Nephron (organoid): ENCODE data around the gene FAM168A.

Experiments
- H3K27ac Mint-ChIP-seq, 3 experiments: 2 replicates each; pipeline ENCODE4 v1.8.0; 2020; ENCODE audit warnings: mixed read lengths in 3 of 3, mild to moderate bottlenecking in 2 of 3, moderate library complexity in 1 of 3
- H3K27me3 Mint-ChIP-seq: 2 replicates; pipeline ENCODE4 v1.8.0; 2021; ENCODE audit warnings: low read depth, mild to moderate bottlenecking, moderate library complexity, mixed read lengths
- H3K36me3 Mint-ChIP-seq: 2 replicates; pipeline ENCODE4 v1.8.0; 2020; ENCODE audit warnings: low read depth, mixed read lengths
- H3K4me1 Mint-ChIP-seq: 2 replicates; pipeline ENCODE4 v1.8.0; 2020; ENCODE audit warnings: mixed read lengths
- H3K4me3 Mint-ChIP-seq, 3 experiments: 2 replicates each; pipeline ENCODE4 v1.8.0; 2020; ENCODE audit warnings: mild to moderate bottlenecking in 3 of 3, mixed read lengths in 3 of 3, moderate library complexity in 2 of 3
- H3K9me3 Mint-ChIP-seq: 2 replicates; pipeline ENCODE4 v1.8.0; 2020; ENCODE audit warnings: mixed read lengths
- CTCF ChIP-seq, 3 experiments: fragments of 200-600 bp; sonication (generic); IDR thresholded peaks; one replicate each; pipeline ENCODE4 v1.5.0; 2021; ENCODE audit warnings: antibody characterized with exemption in 3 of 3; ENCODE audit not compliant: unreplicated experiment in 3 of 3

FAM168A gene

GRCh38 chr11:73380897-73381410 is 217.0 kb downstream of the FAM168A start:
- no peak for TF ChIP-seq CTCF (IDR thresholded peaks at IDR 0.05; ENCODE audit: unreplicated experiment in 3 of 3)
- Mint-ChIP-seq H3K27ac (peak overlapping the region in 1 of 3 experiments; percentile 58), H3K27me3 (peaks cover 9% of the 10 kb centered on the region), H3K4me3 (no peak overlapping the region), H3K36me3 (no peaks in the 10 kb centered on the region), H3K4me1 (peaks cover 46% of the 10 kb centered on the region), H3K9me3 (no peaks in the 10 kb centered on the region)

GRCh38 chr11:73380331-73380730 is 217.6 kb downstream of the FAM168A start:
- Mint-ChIP-seq H3K9me3 (no peaks in the 10 kb centered on the region), H3K27me3 (peaks cover 9% of the 10 kb centered on the region), H3K36me3 (no peaks in the 10 kb centered on the region), H3K4me1 (peaks cover 39% of the 10 kb centered on the region), H3K4me3 (no peak overlapping the region), H3K27ac (no peak overlapping the region)
- TF ChIP-seq CTCF (IDR thresholded peaks at IDR 0.05; ENCODE audit: unreplicated experiment in 3 of 3), result no peak

GRCh38 chr11:73379189-73379880 is 218.6 kb downstream of the FAM168A start:
- Mint-ChIP-seq H3K27ac (peak overlapping the region in 1 of 3 experiments; percentile 66), H3K36me3 (no peaks in the 10 kb centered on the region), H3K27me3 (peaks cover 9% of the 10 kb centered on the region), H3K4me3 (peak overlapping the region; percentile 68 to 85 (median 80)), H3K4me1 (peaks cover 30% of the 10 kb centered on the region), H3K9me3 (no peaks in the 10 kb centered on the region)
- TF ChIP-seq CTCF (IDR thresholded peaks at IDR 0.05; ENCODE audit: unreplicated experiment in 3 of 3), result no peak

GRCh38 chr11:73376803-73377629 is 220.9 kb downstream of the FAM168A start:
- TF ChIP-seq CTCF (IDR thresholded peaks at IDR 0.05; ENCODE audit: unreplicated experiment in 3 of 3), result no peak
- Mint-ChIP-seq H3K27ac (peak overlapping the region in 1 of 3 experiments; percentile 77), H3K4me1 (peaks cover 20% of the 10 kb centered on the region), H3K4me3 (peak overlapping the region; percentile 80 to 85 (median 84)), H3K36me3 (no peaks in the 10 kb centered on the region), H3K9me3 (no peaks in the 10 kb centered on the region), H3K27me3 (peaks cover 12% of the 10 kb centered on the region)

GRCh38 chr11:73376160-73376802 is 221.6 kb downstream of the FAM168A start, which contains the start of gene RELT:
RELT (plus strand) TSS chr11:73376399; CDS start chr11:73389137, 12,738 bp downstream.
- peaks cover 20% of the 10 kb centered on the region for H3K4me1 Mint-ChIP-seq
- no peaks in the 10 kb centered on the region for H3K9me3 Mint-ChIP-seq
- H3K27me3 Mint-ChIP-seq, result peaks cover 12% of the 10 kb centered on the region
- TF ChIP-seq CTCF (IDR thresholded peaks at IDR 0.05; ENCODE audit: unreplicated experiment in 3 of 3), result peak; percentile 93 to 97 (median 95)
- H3K4me3 Mint-ChIP-seq, result peak within 1 kb of the TSS; percentile 84 to 85 (median 84)
- H3K36me3 Mint-ChIP-seq, result no peaks in the 10 kb centered on the region
- peak within 1 kb of the TSS; percentile 42 to 77 (median 55) for H3K27ac Mint-ChIP-seq
